GM18498 (cell line): Measurements from ENCODE around the gene RASSF1.

Experiments
- ATAC-seq: cut with Tn5 transposase; IDR thresholded peaks from one replicate; pipeline ENCODE4 v1.9.1; 2021; ENCODE audit warnings: mild to moderate bottlenecking, moderate library complexity; ENCODE audit not compliant: unreplicated experiment

Gene RASSF1

GRCh38 chr3:50345586-50346234 lies 5.1 kb upstream of the RASSF1 start, which contains the start of gene ZMYND10:
ZMYND10 (minus strand) TSS chr3:50345732; CDS start chr3:50345579, 153 bp downstream.
- no peak for ATAC-seq

GRCh38 chr3:50345008-50345407 lies 4.4 kb upstream of the RASSF1 start:
- ATAC-seq, result no peak

- ATAC-seq, result no peak
Measured at GRCh38 chr3:50342813-50343633, 2.4 kb upstream of the RASSF1 start.

DNA sequence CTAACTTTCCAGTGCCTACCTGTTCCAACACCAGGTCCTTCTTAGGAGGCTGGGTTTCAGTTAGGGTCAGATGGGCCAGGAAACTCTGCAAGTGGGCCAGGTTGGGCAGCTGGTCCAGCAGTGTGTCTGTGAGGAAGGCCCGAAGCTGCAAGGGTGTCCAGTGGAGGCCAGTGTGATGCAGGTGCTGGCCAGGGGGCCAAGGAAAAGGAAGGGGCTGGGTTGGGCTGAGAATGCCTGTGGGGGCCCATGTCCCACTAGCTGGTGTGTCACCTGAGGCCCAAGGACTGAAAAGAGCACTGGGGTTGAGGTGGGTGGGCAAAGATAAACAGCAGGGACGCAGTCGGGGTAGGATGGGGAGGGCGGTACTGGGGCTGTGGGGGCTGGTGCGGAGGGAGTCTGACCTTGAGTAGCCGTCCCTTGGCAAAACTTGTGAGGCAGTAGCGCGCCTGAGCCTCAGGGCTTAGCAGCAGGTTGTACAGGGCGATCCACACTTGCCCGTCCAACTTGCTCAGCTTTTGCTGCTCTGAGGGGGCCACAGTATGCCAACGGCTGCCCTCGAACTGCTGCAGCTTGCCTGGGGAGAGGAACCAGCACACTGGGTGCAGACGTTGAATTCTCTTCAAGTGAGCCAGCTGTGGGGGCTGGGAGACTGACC lies 1.5 kb upstream of the RASSF1 start:
- ATAC-seq, result no peak

DNA sequence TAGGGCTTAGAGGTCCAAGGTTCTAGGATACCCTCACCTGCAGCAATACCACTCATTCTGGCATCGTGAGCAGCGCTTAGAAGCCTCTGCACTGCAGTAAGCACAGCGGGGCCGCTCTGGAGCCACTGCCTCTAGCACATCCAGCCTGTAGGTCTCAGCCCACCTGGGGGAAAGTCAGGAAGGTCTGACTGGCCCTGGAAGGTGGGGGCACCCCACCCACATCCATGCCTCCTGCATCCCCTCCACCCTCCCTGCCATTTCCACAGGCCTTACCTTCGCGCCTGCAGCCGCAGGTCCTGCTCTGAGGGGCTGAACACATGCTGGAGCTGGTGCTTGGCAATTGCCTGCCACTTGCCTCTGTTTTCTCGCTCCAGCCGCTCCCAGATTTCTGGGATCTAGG lies 901 bp upstream of the RASSF1 start:
- ATAC-seq, result no peak

DNA sequence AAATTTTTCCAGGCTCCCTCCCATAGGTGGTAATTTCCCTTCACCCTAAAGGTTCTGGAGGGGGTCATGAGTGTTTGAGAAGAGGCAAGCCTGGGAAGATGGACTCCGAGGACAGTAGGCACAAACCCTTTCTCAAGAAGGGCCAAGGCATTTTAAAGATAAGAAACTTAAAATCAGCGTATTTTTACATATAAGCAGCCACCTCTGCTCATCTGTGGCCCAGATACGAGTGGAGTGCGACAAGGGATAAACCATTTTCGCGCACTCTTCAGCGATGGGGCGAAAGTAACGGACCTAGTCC lies 539 bp downstream of the RASSF1 start:
- no peak for ATAC-seq

GRCh38 chr3:50339485-50340146 lies 1.0 kb downstream of the RASSF1 start:
- no peak for ATAC-seq

DNA sequence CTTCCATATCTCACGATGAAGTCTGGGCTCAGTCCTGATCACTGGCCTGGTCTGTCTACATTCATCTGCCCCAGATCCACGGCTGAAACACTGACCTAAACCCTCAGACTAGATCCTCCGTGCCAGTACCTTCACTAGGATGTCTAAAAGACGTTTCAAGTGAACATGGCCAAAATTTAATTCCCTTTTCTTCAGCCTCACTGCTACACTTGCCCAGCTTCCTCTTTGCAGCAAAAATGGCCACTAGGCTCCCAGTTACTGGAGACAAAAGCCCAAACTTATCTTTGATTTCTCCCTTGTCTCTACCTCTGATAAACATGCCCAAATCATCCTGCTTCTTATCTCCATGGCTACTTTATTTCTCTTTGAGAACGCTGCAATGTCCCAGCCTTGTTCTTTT lies 1.7 kb downstream of the RASSF1 start:
- ATAC-seq, result no peak

DNA sequence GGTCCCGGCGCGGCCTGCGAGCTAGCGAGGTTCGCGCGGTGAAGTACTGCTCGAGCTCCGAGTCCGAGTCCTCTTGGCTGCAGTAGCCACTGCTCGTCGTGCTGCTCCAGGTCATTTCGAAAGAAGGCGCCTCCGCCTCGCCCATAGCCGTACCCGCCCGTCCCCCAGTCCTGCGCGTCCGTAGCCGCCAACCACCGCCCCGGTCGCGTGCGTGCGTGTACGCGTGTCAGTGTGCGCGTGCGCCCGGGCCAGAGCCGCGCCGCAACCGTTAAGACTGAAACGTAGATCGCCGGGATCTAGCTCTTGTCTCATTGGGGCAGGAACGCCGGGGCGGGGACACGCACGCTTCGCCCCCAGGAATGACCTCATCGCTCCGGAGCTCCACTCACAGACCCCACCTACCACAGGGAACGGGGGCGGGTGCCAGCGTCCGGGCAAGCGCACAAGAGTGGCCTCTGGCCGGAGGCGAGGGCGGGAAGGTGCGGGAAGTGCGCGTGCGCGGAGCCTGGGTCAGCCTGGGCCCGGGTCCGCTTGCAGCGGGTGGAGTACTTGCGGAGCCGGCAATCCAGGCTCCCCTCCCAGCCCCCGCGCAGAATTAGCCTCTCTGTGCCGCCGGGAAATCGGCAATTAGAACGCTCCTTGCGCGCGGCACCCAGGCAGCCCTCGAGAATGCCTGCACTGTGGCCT lies 3.3 kb downstream of the RASSF1 start:
- ATAC-seq, result peak; percentile 77

DNA sequence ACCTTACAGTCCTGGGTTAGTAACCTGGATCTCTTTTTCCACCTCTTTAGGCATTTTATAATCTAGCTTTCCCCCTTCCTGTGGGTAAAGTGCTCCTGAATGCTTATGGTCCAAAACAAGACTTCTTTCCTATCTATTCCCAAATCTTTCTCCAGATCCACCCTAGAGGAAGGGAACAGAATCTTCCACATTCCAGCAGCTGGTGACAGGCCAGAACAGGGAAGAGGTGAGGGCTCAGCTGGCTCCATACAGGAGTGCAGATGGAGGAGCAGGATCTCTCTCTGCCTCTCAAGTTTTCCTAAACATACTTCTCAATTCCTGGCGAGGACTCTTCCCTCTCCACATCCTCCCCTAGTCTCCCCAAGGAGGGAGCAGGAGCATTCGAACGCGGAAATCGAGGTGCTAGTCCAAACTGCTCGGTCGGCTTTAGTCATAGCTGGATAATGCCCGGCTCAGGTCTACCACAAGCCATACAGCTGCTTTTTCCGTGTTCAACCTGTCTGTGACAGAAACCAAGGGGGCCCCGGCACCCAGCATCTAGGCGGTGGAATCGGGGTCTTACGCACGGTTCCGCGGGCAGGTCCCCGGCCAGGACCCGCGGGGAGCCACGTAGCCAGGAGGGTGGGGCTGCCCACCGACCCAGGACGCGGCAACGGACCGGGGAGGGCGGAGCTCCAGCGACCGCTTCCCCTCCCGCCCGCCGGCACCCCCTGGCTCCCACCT lies 4.0 kb downstream of the RASSF1 start:
- ATAC-seq, result peak; percentile 40

- no peak for ATAC-seq
Measured at GRCh38 chr3:50334339-50335075, 6.1 kb downstream of the RASSF1 start.

- ATAC-seq, result no peak
Measured at GRCh38 chr3:50333744-50334328, 6.8 kb downstream of the RASSF1 start.

GRCh38 chr3:50331364-50331907 lies 9.2 kb downstream of the RASSF1 start:
- no peak for ATAC-seq

GRCh38 chr3:50330330-50330729 lies 10.3 kb downstream of the RASSF1 start:
- no peak for ATAC-seq

- peak; percentile 86 for ATAC-seq
Measured at GRCh38 chr3:50327943-50328691, 12.5 kb downstream of the RASSF1 start, which contains the start of gene TUSC2. TUSC2 (minus strand) TSS chr3:50328223; CDS start chr3:50328099, 124 bp downstream.

DNA sequence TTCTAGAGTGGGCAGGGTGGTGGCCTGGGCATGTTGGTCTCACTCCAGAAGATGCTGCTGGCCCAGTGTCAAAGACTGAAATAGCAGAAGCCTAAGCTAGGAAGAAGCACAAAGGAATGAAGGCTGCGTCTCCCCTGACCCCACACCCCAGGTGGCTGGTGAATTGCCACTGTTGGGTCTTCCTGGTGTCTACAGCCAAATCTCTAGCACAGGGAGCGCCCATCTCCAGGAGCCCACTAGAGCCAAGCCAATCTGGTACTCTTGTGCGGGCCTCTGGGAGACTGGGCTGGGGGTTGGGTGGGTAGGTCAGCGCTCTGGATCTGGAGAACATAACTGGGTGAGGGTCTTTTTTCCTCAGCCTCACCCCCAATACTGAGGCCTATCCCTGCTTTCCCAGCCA lies 13.5 kb downstream of the RASSF1 start:
- no peak for ATAC-seq

- ATAC-seq, result no peak
Measured at GRCh38 chr3:50326182-50326541, 14.5 kb downstream of the RASSF1 start.

DNA sequence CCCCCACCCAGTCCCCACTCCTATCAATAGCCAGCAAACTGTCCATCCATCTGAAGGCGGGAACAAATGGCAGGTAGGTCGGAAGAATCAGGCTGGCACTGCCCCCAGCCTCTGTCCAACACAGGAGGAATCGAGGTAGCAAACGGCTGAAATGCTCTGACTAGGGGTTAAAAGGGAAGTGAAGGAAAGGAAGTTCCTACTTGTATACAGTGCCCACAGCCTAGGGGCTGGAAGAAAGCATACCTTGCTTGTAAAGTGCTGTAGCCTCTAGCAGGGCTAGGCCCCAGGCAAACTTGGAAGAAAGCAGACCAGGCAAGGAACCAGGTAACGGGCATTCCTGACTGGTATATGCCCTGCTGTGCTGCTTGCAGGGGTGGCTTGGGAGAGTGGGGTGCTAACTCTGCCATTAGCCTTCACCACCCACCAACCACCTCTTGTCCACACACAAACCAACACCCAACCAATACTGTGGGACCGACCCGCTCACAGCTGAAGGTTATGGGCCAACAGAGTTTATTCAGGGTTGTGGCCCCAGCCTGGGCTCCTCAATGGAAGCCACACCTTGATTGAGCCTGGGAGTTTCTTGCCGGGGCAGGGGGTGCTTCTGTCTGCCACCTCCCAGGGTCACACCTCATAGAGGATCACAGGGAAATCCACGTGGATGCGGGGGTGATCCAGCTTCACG lies 15.0 kb downstream of the RASSF1 start:
- no peak for ATAC-seq
